ENCODE data around the gene RXRA.
"Not testable (repeated sequence)": the region's sequence is repeated elsewhere in the genome, so short reads cannot be mapped to it uniquely, and the experiment has no call there.

The RXRA gene

GRCh38 chr9:134304690-134305089 is 21.6 kb upstream of the RXRA start:
- DNase-seq = no peak
- H3K4me3 ChIP-seq (ENCODE audit: control insufficient read depth in 1 of 7, extremely low read depth in 1 of 7, insufficient read depth in 4 of 7, low read depth in 2 of 7, low read length in 6 of 7) = no peak overlapping the region
- no peak overlapping the region for H3K27ac ChIP-seq (ENCODE audit: insufficient read depth in 1 of 2, low read depth in 1 of 2, low read length in 2 of 2, poor library complexity in 1 of 2, severe bottlenecking in 2 of 2)
- CTCF ChIA-PET = no interaction called here
- H3K27me3 ChIP-seq (replicated peaks in 2 of 5; ENCODE audit: control insufficient read depth in 4 of 5, insufficient read depth in 5 of 5, low read length in 4 of 5) = no peaks in the 10 kb centered on the region
- H3K9me3 ChIP-seq (ENCODE audit: control extremely low read depth in 1 of 5, control insufficient read depth in 4 of 5, insufficient read depth in 2 of 5, low read depth in 1 of 5, low read length in 4 of 5) = no peaks in the 10 kb centered on the region
- POLR2A ChIA-PET = no interaction called here
- H3K36me3 ChIP-seq (ENCODE audit: control insufficient read depth in 4 of 4, insufficient read depth in 4 of 4, low read length in 3 of 4) = no peaks in the 10 kb centered on the region
- peaks cover 0 to 5% (median 4%) of the 10 kb centered on the region in 4 experiments for H3K4me1 ChIP-seq (ENCODE audit: control extremely low read depth in 1 of 4, control insufficient read depth in 4 of 4, insufficient read depth in 4 of 4, low read length in 3 of 4)
- WGBS (ENCODE audit: insufficient coverage) = over 99% methylated on average over 9 of the region's 11 CpGs

- H3K9me3 ChIP-seq (ENCODE audit: control extremely low read depth in 1 of 5, control insufficient read depth in 4 of 5, insufficient read depth in 2 of 5, low read depth in 1 of 5, low read length in 4 of 5) = no peaks in the 10 kb centered on the region
- 100% methylated on average over 1 of the region's 1 CpG for WGBS (ENCODE audit: insufficient coverage)
- H3K27ac ChIP-seq (ENCODE audit: insufficient read depth in 1 of 2, low read depth in 1 of 2, low read length in 2 of 2, poor library complexity in 1 of 2, severe bottlenecking in 2 of 2) = no peak overlapping the region
- POLR2A ChIA-PET = no interaction called here
- H3K27me3 ChIP-seq (replicated peaks in 2 of 5; ENCODE audit: control insufficient read depth in 4 of 5, insufficient read depth in 5 of 5, low read length in 4 of 5) = no peaks in the 10 kb centered on the region
- DNase-seq = no peak
- CTCF ChIA-PET = no interaction called here
- no peak overlapping the region for H3K4me3 ChIP-seq (ENCODE audit: control insufficient read depth in 1 of 7, extremely low read depth in 1 of 7, insufficient read depth in 4 of 7, low read depth in 2 of 7, low read length in 6 of 7)
- H3K36me3 ChIP-seq (ENCODE audit: control insufficient read depth in 4 of 4, insufficient read depth in 4 of 4, low read length in 3 of 4) = no peaks in the 10 kb centered on the region
- H3K4me1 ChIP-seq (ENCODE audit: control extremely low read depth in 1 of 4, control insufficient read depth in 4 of 4, insufficient read depth in 4 of 4, low read length in 3 of 4) = peaks cover 0 to 5% (median 4%) of the 10 kb centered on the region in 4 experiments
These were observed 20.7 kb upstream of the RXRA start for GRCh38 chr9:134305533-134305932.

- H3K4me3 ChIP-seq (ENCODE audit: control insufficient read depth in 1 of 7, extremely low read depth in 1 of 7, insufficient read depth in 4 of 7, low read depth in 2 of 7, low read length in 6 of 7); H3K27me3 ChIP-seq (replicated peaks in 2 of 5; ENCODE audit: control insufficient read depth in 4 of 5, insufficient read depth in 5 of 5, low read length in 4 of 5); POLR2A ChIA-PET; H3K27ac ChIP-seq (ENCODE audit: insufficient read depth in 1 of 2, low read depth in 1 of 2, low read length in 2 of 2, poor library complexity in 1 of 2, severe bottlenecking in 2 of 2); H3K9me3 ChIP-seq (ENCODE audit: control extremely low read depth in 1 of 5, control insufficient read depth in 4 of 5, insufficient read depth in 2 of 5, low read depth in 1 of 5, low read length in 4 of 5); H3K4me1 ChIP-seq (ENCODE audit: control extremely low read depth in 1 of 4, control insufficient read depth in 4 of 4, insufficient read depth in 4 of 4, low read length in 3 of 4); H3K36me3 ChIP-seq (ENCODE audit: control insufficient read depth in 4 of 4, insufficient read depth in 4 of 4, low read length in 3 of 4); DNase-seq: not testable (repeated sequence)
- CTCF ChIA-PET = interaction anchor here (1.2 to 1.3 kb wide), 2 partner anchors 12 to 141 kb away, joined by 3 to 4 read pairs; no protein-coding TSS in a partner anchor
These were observed 20.2 kb upstream of the RXRA start for GRCh38 chr9:134306042-134306441.

GRCh38 chr9:134306636-134307600 is 19.3 kb upstream of the RXRA start:
- H3K27me3 ChIP-seq (replicated peaks in 2 of 5; ENCODE audit: control insufficient read depth in 4 of 5, insufficient read depth in 5 of 5, low read length in 4 of 5) = no peaks in the 10 kb centered on the region
- 94% methylated on average over 13 of the region's 15 CpGs for WGBS (ENCODE audit: insufficient coverage)
- no peaks in the 10 kb centered on the region for H3K36me3 ChIP-seq (ENCODE audit: control insufficient read depth in 4 of 4, insufficient read depth in 4 of 4, low read length in 3 of 4)
- CTCF ChIA-PET = interaction anchor here (1.2 to 1.3 kb wide), 2 partner anchors 12 to 141 kb away, joined by 3 to 4 read pairs; no protein-coding TSS in a partner anchor
- H3K4me3 ChIP-seq (ENCODE audit: control insufficient read depth in 1 of 7, extremely low read depth in 1 of 7, insufficient read depth in 4 of 7, low read depth in 2 of 7, low read length in 6 of 7) = no peak overlapping the region
- H3K4me1 ChIP-seq (ENCODE audit: control extremely low read depth in 1 of 4, control insufficient read depth in 4 of 4, insufficient read depth in 4 of 4, low read length in 3 of 4) = no peaks in the 10 kb centered on the region
- POLR2A ChIA-PET = no interaction called here
- H3K9me3 ChIP-seq (ENCODE audit: control extremely low read depth in 1 of 5, control insufficient read depth in 4 of 5, insufficient read depth in 2 of 5, low read depth in 1 of 5, low read length in 4 of 5) = no peaks in the 10 kb centered on the region
- no peak for DNase-seq
- no peak overlapping the region for H3K27ac ChIP-seq (ENCODE audit: insufficient read depth in 1 of 2, low read depth in 1 of 2, low read length in 2 of 2, poor library complexity in 1 of 2, severe bottlenecking in 2 of 2)

- Histone ChIP-seq H3K9me3 (ENCODE audit: control extremely low read depth in 1 of 5, control insufficient read depth in 4 of 5, insufficient read depth in 2 of 5, low read depth in 1 of 5, low read length in 4 of 5) (no peaks in the 10 kb centered on the region), H3K27ac (ENCODE audit: insufficient read depth in 1 of 2, low read depth in 1 of 2, low read length in 2 of 2, poor library complexity in 1 of 2, severe bottlenecking in 2 of 2) (no peak overlapping the region), H3K27me3 (replicated peaks in 2 of 5; ENCODE audit: control insufficient read depth in 4 of 5, insufficient read depth in 5 of 5, low read length in 4 of 5) (no peaks in the 10 kb centered on the region), H3K4me1 (ENCODE audit: control extremely low read depth in 1 of 4, control insufficient read depth in 4 of 4, insufficient read depth in 4 of 4, low read length in 3 of 4) (no peaks in the 10 kb centered on the region), H3K36me3 (ENCODE audit: control insufficient read depth in 4 of 4, insufficient read depth in 4 of 4, low read length in 3 of 4) (no peaks in the 10 kb centered on the region), H3K4me3 (ENCODE audit: control insufficient read depth in 1 of 7, extremely low read depth in 1 of 7, insufficient read depth in 4 of 7, low read depth in 2 of 7, low read length in 6 of 7) (no peak overlapping the region)
- DNase-seq = no peak
- WGBS (ENCODE audit: insufficient coverage) = 99% methylated on average over 12 of the region's 17 CpGs
- ChIA-PET POLR2A (no interaction called here), CTCF (no interaction called here)
These were observed 18.3 kb upstream of the RXRA start for GRCh38 chr9:134307674-134308638.

GRCh38 chr9:134308639-134309220 is 17.5 kb upstream of the RXRA start:
- WGBS (ENCODE audit: insufficient coverage) = 98% methylated on average over 14 of the region's 14 CpGs
- not testable (repeated sequence) for H3K9me3 ChIP-seq (ENCODE audit: control extremely low read depth in 1 of 5, control insufficient read depth in 4 of 5, insufficient read depth in 2 of 5, low read depth in 1 of 5, low read length in 4 of 5); H3K27me3 ChIP-seq (replicated peaks in 2 of 5; ENCODE audit: control insufficient read depth in 4 of 5, insufficient read depth in 5 of 5, low read length in 4 of 5); H3K27ac ChIP-seq (ENCODE audit: insufficient read depth in 1 of 2, low read depth in 1 of 2, low read length in 2 of 2, poor library complexity in 1 of 2, severe bottlenecking in 2 of 2); H3K4me1 ChIP-seq (ENCODE audit: control extremely low read depth in 1 of 4, control insufficient read depth in 4 of 4, insufficient read depth in 4 of 4, low read length in 3 of 4); H3K36me3 ChIP-seq (ENCODE audit: control insufficient read depth in 4 of 4, insufficient read depth in 4 of 4, low read length in 3 of 4); DNase-seq; H3K4me3 ChIP-seq (ENCODE audit: control insufficient read depth in 1 of 7, extremely low read depth in 1 of 7, insufficient read depth in 4 of 7, low read depth in 2 of 7, low read length in 6 of 7)
- POLR2A ChIA-PET = interaction anchor here (0.7 kb wide), 1 partner anchor 77 kb away, joined by 3 read pairs; no protein-coding TSS in a partner anchor
- CTCF ChIA-PET = interaction anchor here (1.0 kb wide), 1 partner anchor 9 kb away, joined by 3 read pairs; no protein-coding TSS in a partner anchor

Measured in common myeloid progenitor, CD34-positive (primary cell).